ENCODE measurements around the gene DNAH3. TPM values are rescaled to one million over a fixed set of nuclear protein-coding genes. Genes with fewer than 3 reads are reported as not detected.

Gene DNAH3
- total and polyA plus RNA-seq, 2 of the 13 experiments (the other 11 are each of a cell fraction or from before 2014, with no cell fraction given): 0.07 to 0.08 TPM

- TF ChIP-seq ZNF318 (CRISPR knock-in tag; IDR thresholded peaks at IDR 0.05) (no peak), ZSCAN25 (CRISPR knock-in tag; IDR thresholded peaks at IDR 0.05) (peak; percentile 40; the same call in 1 of the 2 replicates), NFE2L1 (CRISPR knock-in tag; IDR thresholded peaks at IDR 0.05; ENCODE audit: borderline replicate concordance) (no peak), FOSL2 (CRISPR knock-in tag; IDR thresholded peaks at IDR 0.05) (peak; percentile 94), DRAP1 (CRISPR knock-in tag; IDR thresholded peaks at IDR 0.05) (0 out of 2 replicates have a peak, but pooled peaks have one; percentile 44), PHF8 (CRISPR knock-in tag; IDR thresholded peaks at IDR 0.05) (no peak), ISL2 (CRISPR knock-in tag; IDR thresholded peaks at IDR 0.05) (peak; percentile 46), SMAD3 (CRISPR knock-in tag; IDR thresholded peaks at IDR 0.05) (no peak; the same call in 1 of the 2 replicates), SMYD3 (CRISPR knock-in tag; IDR thresholded peaks at IDR 0.05) (0 out of 2 replicates have a peak, but pooled peaks have one; percentile 33), ZNF781 (CRISPR knock-in tag; IDR thresholded peaks at IDR 0.05; ENCODE audit: borderline replicate concordance, not compliant biosample characterization) (no peak), ZBTB21 (CRISPR knock-in tag; IDR thresholded peaks at IDR 0.05) (peak; percentile 24; the same call in 1 of the 2 replicates), EP300 (IDR thresholded peaks at IDR 0.05; ENCODE audit: low read depth in 2 of 2, low read length in 2 of 2) (peak; percentile 56 to 73), EP300 (CRISPR knock-in tag; IDR thresholded peaks at IDR 0.05; ENCODE audit: borderline replicate concordance) (peak; percentile 74), THRA (CRISPR knock-in tag; IDR thresholded peaks at IDR 0.05; ENCODE audit: borderline replicate concordance) (peak; percentile 88), MAFG (CRISPR knock-in tag; IDR thresholded peaks at IDR 0.05) (no peak), ARID3A (IDR thresholded peaks at IDR 0.05; ENCODE audit: low read depth, low read length) (peak; percentile 11; the same call in 1 of the 2 replicates), BATF2 (CRISPR knock-in tag; IDR thresholded peaks at IDR 0.05) (no peak), SP5 (CRISPR knock-in tag; IDR thresholded peaks at IDR 0.05; ENCODE audit: borderline replicate concordance, low read depth) (0 out of 2 replicates have a peak, but pooled peaks have one; percentile 34)
These were observed 35.7 kb upstream of the DNAH3 start (continued) for GRCh38 chr16:21186326-21186691.

Measured in HepG2 (cell line).